Neuron (in vitro differentiated cells): Measurements from ENCODE around the gene S100A14.

Source experiments
- H2AFZ ChIP-seq: one replicate; pipeline ENCODE4 v1.6.1; 2013; ENCODE audit warnings: low read depth, mild to moderate bottlenecking, inconsistent platforms, low read length, moderate library complexity
- H3K27me3 ChIP-seq: one replicate; pipeline ENCODE4 v1.6.1; 2013; ENCODE audit warnings: low read length; ENCODE audit not compliant: insufficient read depth
- H3K36me3 ChIP-seq: one replicate; pipeline ENCODE4 v1.6.1; 2013; ENCODE audit warnings: low read length; ENCODE audit not compliant: insufficient read depth
- H3K4me1 ChIP-seq: one replicate; pipeline ENCODE4 v1.6.1; 2013; ENCODE audit warnings: low read length; ENCODE audit not compliant: insufficient read depth
- H3K4me3 ChIP-seq: 2 replicates; pipeline ENCODE4 v1.5.1; 2013; ENCODE audit warnings: mild to moderate bottlenecking, low read length, moderate library complexity
- H3K9me3 ChIP-seq: one replicate; pipeline ENCODE4 v1.6.1; 2013; ENCODE audit warnings: low read length

The S100A14 gene

GRCh38 chr1:153569465-153569864, 46.7 kb downstream of the S100A14 start:
- Histone ChIP-seq H3K9me3 (no peaks in the 10 kb centered on the region), H3K4me1 (peaks cover 21% of the 10 kb centered on the region), H3K27me3 (no peaks in the 10 kb centered on the region), H3K4me3 (no peak overlapping the region), H3K36me3 (no peaks in the 10 kb centered on the region), H2AFZ (no peak overlapping the region)

DNA sequence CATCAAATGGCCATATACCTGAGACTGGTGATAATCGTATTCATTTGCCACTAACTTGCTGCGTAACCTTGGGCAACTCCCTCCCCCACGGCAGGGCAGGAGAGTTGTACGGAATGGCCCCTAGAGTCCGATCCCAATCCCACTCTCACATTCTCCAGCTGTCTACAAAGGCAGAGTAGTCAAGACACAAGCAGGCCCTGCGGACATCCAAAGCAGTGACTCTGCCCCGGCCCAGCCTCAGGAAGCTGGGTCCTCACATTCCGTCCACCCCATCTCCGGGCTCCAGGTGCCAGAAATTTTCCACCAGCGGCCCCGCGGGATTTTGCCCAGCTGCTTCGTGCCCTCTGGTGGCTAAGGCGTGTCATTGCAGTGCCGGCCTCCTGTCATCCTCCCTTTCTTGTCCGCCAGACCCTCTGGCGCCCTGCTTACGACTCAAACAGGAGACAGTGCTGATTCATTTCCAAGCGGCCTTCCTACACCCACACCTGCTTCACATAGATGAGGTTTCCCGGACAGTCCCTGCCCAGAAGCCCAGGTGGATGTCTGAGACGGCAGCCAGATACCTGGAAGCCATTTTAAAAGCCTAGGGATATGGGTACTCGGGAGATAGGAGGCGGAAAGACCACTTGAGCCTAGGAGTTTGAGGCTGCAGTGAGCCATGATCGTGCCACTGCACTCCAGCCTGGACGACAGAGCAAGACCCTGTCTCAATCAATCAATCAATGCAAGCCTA, 47.6 kb downstream of the S100A14 start:
- H3K27me3 ChIP-seq, result no peaks in the 10 kb centered on the region
- H3K9me3 ChIP-seq, result no peaks in the 10 kb centered on the region
- H2AFZ ChIP-seq, result peak overlapping the region; percentile 43
- H3K4me3 ChIP-seq, result peak overlapping the region; percentile 6
- peaks cover 21% of the 10 kb centered on the region for H3K4me1 ChIP-seq
- no peaks in the 10 kb centered on the region for H3K36me3 ChIP-seq

- Histone ChIP-seq H3K36me3 (no peaks in the 10 kb centered on the region), H3K4me3 (no peak overlapping the region)
Observed at GRCh38 chr1:153567621-153568366, 48.3 kb downstream of the S100A14 start.

GRCh38 chr1:153566414-153567371, 49.4 kb downstream of the S100A14 start:
- Histone ChIP-seq H2AFZ (peak overlapping the region; percentile 21), H3K36me3 (no peaks in the 10 kb centered on the region), H3K27me3 (no peaks in the 10 kb centered on the region), H3K4me3 (no peak overlapping the region), H3K4me1 (peaks cover 19% of the 10 kb centered on the region), H3K9me3 (no peaks in the 10 kb centered on the region)

More at GRCh38 chr1:153567621-153568366, 48.3 kb downstream of the S100A14 start:
- H3K27me3 ChIP-seq, result no peaks in the 10 kb centered on the region
- H3K4me1 ChIP-seq, result peaks cover 19% of the 10 kb centered on the region
- peak overlapping the region; percentile 43 for H2AFZ ChIP-seq
- no peaks in the 10 kb centered on the region for H3K9me3 ChIP-seq

DNA sequence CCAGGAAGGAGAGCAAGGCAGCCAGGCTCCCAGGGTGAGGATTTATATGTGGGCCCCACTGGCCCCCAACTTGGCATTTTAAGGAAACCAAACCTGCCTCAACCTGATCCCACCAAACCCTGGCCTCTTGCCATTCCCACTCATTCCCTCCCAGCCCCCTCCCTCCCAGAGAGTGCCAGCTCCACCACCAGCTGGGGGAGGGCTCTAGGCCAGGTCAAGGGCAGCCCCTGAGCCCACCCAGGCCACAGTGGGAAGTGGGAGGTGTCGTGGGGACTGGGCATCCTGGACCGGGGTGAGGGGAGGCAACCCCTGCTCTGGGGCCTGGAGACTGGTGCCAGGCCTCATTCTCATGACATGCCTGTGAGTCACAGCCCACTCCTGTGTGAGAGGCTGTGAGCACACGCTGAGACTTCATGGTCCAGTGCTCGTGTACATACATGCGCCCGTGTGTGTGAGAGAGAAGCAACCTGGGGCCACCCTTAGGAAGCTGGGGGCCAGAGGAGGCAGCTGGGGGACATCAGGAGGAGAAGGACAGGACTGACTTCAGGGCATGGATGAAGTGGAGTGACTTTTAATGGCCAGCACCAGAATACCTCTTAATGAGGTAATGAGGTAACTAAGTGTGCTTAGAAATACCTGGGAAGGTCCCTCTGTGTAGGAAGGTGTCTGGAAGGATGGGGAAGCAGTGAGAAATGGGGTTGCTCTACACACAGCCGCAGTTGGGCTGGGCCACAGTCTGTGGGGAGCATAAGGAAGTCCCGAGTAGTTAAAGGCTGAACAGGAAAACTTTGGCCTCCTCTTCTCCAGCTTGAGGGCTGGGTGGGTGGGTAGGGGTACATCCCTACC, 50.4 kb downstream of the S100A14 start, which contains the start of gene S100A2:
S100A2 (minus strand) TSS at position 316 of the 846 bp plus-strand sequence. CDS start 1,967 bp downstream, outside the sequence.
- Histone ChIP-seq H3K4me3 (no peak within 1 kb of the TSS), H3K9me3 (no peaks in the 10 kb centered on the region), H3K4me1 (peaks cover 19% of the 10 kb centered on the region), H3K27me3 (no peaks in the 10 kb centered on the region), H2AFZ (peak within 1 kb of the TSS; percentile 21), H3K36me3 (no peaks in the 10 kb centered on the region)
